ENCODE measurements around the gene MAP4K4. TPM values are rescaled to one million over a fixed set of nuclear protein-coding genes. Genes with fewer than 3 reads are reported as not detected.
A peak's percentile ranks its signal among the peaks of the same experiment; 100 is the strongest.

MAP4K4 gene
- total and polyA plus RNA-seq, 2 of the 13 experiments (the other 11 are each of a cell fraction or from before 2014, with no cell fraction given), result 105 to 264 TPM

GRCh38 chr2:101731221-101732054, 33.9 kb downstream of the MAP4K4 start (continued):
- no peak for TF ChIP-seq ZNF318 (CRISPR knock-in tag; IDR thresholded peaks at IDR 0.05)
- no peak for TF ChIP-seq GPN1 (CRISPR knock-in tag; IDR thresholded peaks at IDR 0.05; ENCODE audit: borderline replicate concordance)
- peak; percentile 36; the same call in 1 of the 2 replicates for TF ChIP-seq ZNF878 (CRISPR knock-in tag; IDR thresholded peaks at IDR 0.05)
- peak; percentile 74 for TF ChIP-seq TCF7 (IDR thresholded peaks at IDR 0.05; ENCODE audit: low read depth)
- TF ChIP-seq TEAD2 (CRISPR knock-in tag; IDR thresholded peaks at IDR 0.05), result no peak
- no peak for TF ChIP-seq ZNF512B (CRISPR knock-in tag; IDR thresholded peaks at IDR 0.05; ENCODE audit: borderline replicate concordance)
- TF ChIP-seq MIER2 (CRISPR knock-in tag; IDR thresholded peaks at IDR 0.05), result peak; percentile 61; the same call in 1 of the 2 replicates
- no peak for TF ChIP-seq HMGXB3 (CRISPR knock-in tag; IDR thresholded peaks at IDR 0.05; ENCODE audit: borderline replicate concordance)
- peak; percentile 38; the same call in 1 of the 2 replicates for TF ChIP-seq JUN (CRISPR knock-in tag; IDR thresholded peaks at IDR 0.05)
- TF ChIP-seq THAP8 (CRISPR knock-in tag; IDR thresholded peaks at IDR 0.05; ENCODE audit: borderline replicate concordance), result no peak
- no peak for TF ChIP-seq KAT2B (IDR thresholded peaks at IDR 0.05; ENCODE audit: borderline replicate concordance, low read depth, low read length)
